Liver (tissue), 9 donors: ENCODE measurements around the gene REPS2. TPM values are rescaled to one million over a fixed set of nuclear protein-coding genes. Genes with fewer than 3 reads are reported as not detected.

Source experiments
- DNase-seq: peaks from one replicate; pipeline ENCODE4 v3.0.0-alpha.2; 2017; ENCODE audit warnings: low spot score
- H3K27ac ChIP-seq, 2 donors: one replicate each; pipeline ENCODE4 v1.7.0; 2013; ENCODE audit warnings: inconsistent platforms in 2 of 2, low read length in 2 of 2, control low read depth in 1 of 2, low read depth in 1 of 2, mild to moderate bottlenecking in 1 of 2
- H3K27me3 ChIP-seq, 4 donors: one replicate each; pipeline versions ENCODE4 v1.6.1 to v1.7.0; 2013; ENCODE audit warnings: low read length in 3 of 4, inconsistent platforms in 1 of 4, mild to moderate bottlenecking in 1 of 4, moderate library complexity in 1 of 4; ENCODE audit not compliant: control insufficient read depth in 4 of 4, insufficient read depth in 4 of 4
- H3K36me3 ChIP-seq, 4 donors: one replicate each; pipeline versions ENCODE4 v1.6.1 to v1.7.0; 2013; ENCODE audit warnings: low read length in 3 of 4, mild to moderate bottlenecking in 3 of 4, low read depth in 1 of 4, moderate library complexity in 1 of 4; ENCODE audit not compliant: control insufficient read depth in 4 of 4, insufficient read depth in 3 of 4
- H3K4me1 ChIP-seq, 4 donors: one replicate each; pipeline versions ENCODE4 v1.6.1 to v1.7.0; 2013; ENCODE audit warnings: low read length in 3 of 4, mild to moderate bottlenecking in 3 of 4, moderate library complexity in 1 of 4; ENCODE audit not compliant: control insufficient read depth in 4 of 4, insufficient read depth in 4 of 4
- H3K4me3 ChIP-seq, 3 donors: one replicate each; pipeline versions ENCODE4 v1.6.1 to v1.7.0; 2013; ENCODE audit warnings: low read length in 3 of 3, control low read depth in 1 of 3, low read depth in 1 of 3, mild to moderate bottlenecking in 1 of 3
- H3K9ac ChIP-seq, 2 donors: one replicate each; pipeline ENCODE4 v1.7.0; 2013; ENCODE audit warnings: low read length in 2 of 2, mild to moderate bottlenecking in 2 of 2, moderate library complexity in 2 of 2, control low read depth in 1 of 2, low read depth in 1 of 2
- H3K9me3 ChIP-seq, 4 donors: one replicate each; pipeline versions ENCODE4 v1.6.1 to v1.7.0; 2013; ENCODE audit warnings: low read length in 3 of 4; ENCODE audit not compliant: control insufficient read depth in 4 of 4
- EGR1 ChIP-seq, 2 donors: IDR thresholded peaks; 2 replicates each; pipeline ENCODE4 v1.6.1; 2016 to 2018; ENCODE audit warnings: antibody characterized with exemption in 2 of 2, low read depth in 2 of 2
- FOXA2 ChIP-seq: IDR thresholded peaks from 2 replicates; pipeline ENCODE4 v1.6.1; 2016; ENCODE audit warnings: antibody characterized with exemption
- HNF4A ChIP-seq, 2 donors: conservative IDR thresholded peaks; 2 replicates each; pipeline ENCODE4 v1.6.1; 2016; ENCODE audit warnings: antibody characterized with exemption in 2 of 2, mild to moderate bottlenecking in 2 of 2
- HNF4G ChIP-seq: IDR thresholded peaks from 2 replicates; pipeline ENCODE4 v1.6.1; 2016; ENCODE audit warnings: antibody characterized with exemption
- JUND ChIP-seq, 2 donors: IDR thresholded peaks; 2 replicates each; pipeline ENCODE4 v1.6.1; 2016; ENCODE audit warnings: antibody characterized with exemption in 2 of 2
- MAX ChIP-seq: IDR thresholded peaks from 2 replicates; pipeline ENCODE4 v1.6.1; 2016; ENCODE audit warnings: antibody characterized with exemption
- NR2F2 ChIP-seq: IDR thresholded peaks from 2 replicates; pipeline ENCODE4 v1.6.1; 2016; ENCODE audit warnings: antibody characterized with exemption
- RAD21 ChIP-seq, 2 donors: IDR thresholded peaks; 2 replicates each; pipeline ENCODE4 v1.6.1; 2016; ENCODE audit warnings: antibody characterized with exemption in 2 of 2, mild to moderate bottlenecking in 2 of 2
- REST ChIP-seq: IDR thresholded peaks from 2 replicates; pipeline ENCODE4 v1.6.1; 2016; ENCODE audit warnings: antibody characterized with exemption, mild to moderate bottlenecking
- RXRA ChIP-seq, 2 donors: IDR thresholded peaks; 2 replicates each; pipeline ENCODE4 v1.6.1; 2017 to 2018; ENCODE audit warnings: antibody characterized with exemption in 2 of 2, mild to moderate bottlenecking in 1 of 2
- SP1 ChIP-seq: IDR thresholded peaks from 2 replicates; pipeline ENCODE4 v1.6.1; 2018; ENCODE audit warnings: antibody characterized with exemption, mild to moderate bottlenecking
- TAF1 ChIP-seq: conservative IDR thresholded peaks from 2 replicates; pipeline ENCODE4 v1.6.1; 2016; ENCODE audit warnings: antibody characterized with exemption, mild to moderate bottlenecking
- ZBTB33 ChIP-seq: IDR thresholded peaks from 2 replicates; pipeline ENCODE4 v1.6.1; 2016; ENCODE audit warnings: antibody characterized with exemption
- WGBS: extraction: QIAGEN DNeasy Blood & Tissue Kit; methylation state at CpG from one replicate; pipeline ENCODE4 v1.1.7; 2013; 5-methylcytosine and 5-hydroxymethylcytosine counted together
- polyA plus RNA-seq, 2 donors: library from polyadenylated mRNA; stranded (reverse) in 1 of 2; unstranded in 1 of 2; fragments of 200-250 nt in 1 of 2; fragments of >200 nt in 1 of 2; fragmentation: Nextera tagmentation in 1 of 2; extraction: Ambion mirVana in 1 of 2; gene quantifications; one replicate each; pipeline versions ENCODE4 v1.2.1 to v1.2.3, GENCODE V29; 2013 to 2015
- total RNA-seq, 2 donors: library from RNA; depleted of rRNA; stranded (reverse); fragments of >200 nt; gene quantifications; one replicate each; pipeline ENCODE4 v1.2.3, GENCODE V29; 2014
- TF ChIP-seq, protein P1 (sequence below): IDR thresholded peaks from 2 replicates; pipeline ENCODE4 v1.6.1; 2016; ENCODE audit warnings: antibody characterized with exemption
- donor health status: healthy.
- donor health status: healthy.
- donor health status: healthy.
- donor health status: healthy.
- donor health status: healthy.

Gene REPS2
- total and polyA plus RNA-seq, 4 donors = 3.5 to 10.7 (median 6.2) TPM

DNA sequence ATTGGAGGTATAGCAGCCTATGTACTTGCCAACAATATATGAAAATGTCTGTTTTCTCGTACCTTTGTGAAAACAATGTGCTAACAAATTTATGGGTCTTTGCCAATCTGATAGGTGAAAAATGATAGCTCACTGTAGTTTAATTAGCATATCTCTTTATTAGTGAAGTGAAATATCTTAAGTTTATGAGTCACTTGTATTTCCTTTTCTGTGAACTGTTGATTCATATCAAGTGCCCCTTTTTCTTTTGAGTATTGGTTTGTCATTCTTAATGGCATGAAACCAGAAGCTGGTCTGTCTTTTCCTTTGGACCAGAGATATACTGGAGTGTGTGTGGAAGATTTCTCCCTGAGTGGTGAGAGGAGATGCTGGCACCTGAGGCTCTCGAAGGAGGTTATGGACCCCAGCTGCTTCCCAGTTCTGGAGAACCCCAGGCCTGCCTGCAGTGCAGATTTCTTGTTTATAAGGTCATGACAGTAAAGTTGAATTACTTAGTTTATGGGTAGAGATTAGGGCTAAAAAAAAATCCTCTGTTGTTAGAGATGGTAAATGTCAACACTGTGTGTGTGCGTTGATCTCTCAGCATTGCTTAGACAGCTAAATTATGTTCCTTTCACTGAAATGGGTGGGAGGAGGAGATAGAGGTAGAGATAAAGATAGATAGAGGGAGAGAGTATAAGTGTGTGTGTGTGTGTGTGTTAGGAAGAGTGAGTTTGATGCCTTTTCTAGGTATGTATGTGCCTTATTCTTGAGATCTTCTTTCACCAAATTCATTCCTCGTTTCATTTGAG lies 89.9 kb downstream of the REPS2 start (continued):
- TF ChIP-seq ZBTB33 = no peak
- no peak for TF ChIP-seq TAF1
- TF ChIP-seq, protein P1, sequence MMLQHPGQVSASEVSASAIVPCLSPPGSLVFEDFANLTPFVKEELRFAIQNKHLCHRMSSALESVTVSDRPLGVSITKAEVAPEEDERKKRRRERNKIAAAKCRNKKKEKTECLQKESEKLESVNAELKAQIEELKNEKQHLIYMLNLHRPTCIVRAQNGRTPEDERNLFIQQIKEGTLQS = no peak

GRCh38 chrX:17038277-17038676 lies 91.8 kb downstream of the REPS2 start:
- Histone ChIP-seq H3K4me1 (no peaks in the 10 kb centered on the region), H3K9ac (no peak overlapping the region), H3K27ac (no peak overlapping the region), H3K36me3 (peaks cover 0 to 2% (median 0%) of the 10 kb centered on the region in 4 donors), H3K9me3 (no peaks in the 10 kb centered on the region), H3K27me3 (no peaks in the 10 kb centered on the region), H3K4me3 (no peak overlapping the region)
- TF ChIP-seq RAD21 (IDR thresholded peaks at IDR 0.05) (no peak), RXRA (IDR thresholded peaks at IDR 0.05) (no peak), SP1 (no peak), NR2F2 (no peak), FOXA2 (no peak), MAX (no peak), HNF4A (conservative IDR thresholded peaks at IDR 0.05) (no peak), EGR1 (IDR thresholded peaks at IDR 0.05; ENCODE audit: low read depth in 2 of 2) (no peak), REST (no peak), JUND (IDR thresholded peaks at IDR 0.05) (no peak), ZBTB33 (no peak), HNF4G (no peak)
- TF ChIP-seq, protein P1 = no peak
- no peak for DNase-seq
- WGBS = 88% methylated on average over 3 of the region's 3 CpGs
